Thyroid gland (tissue), 4 donors: ENCODE results near the gene EZR.

Experiments used
- POLR2A ChIP-seq, 2 donors: fragments of 450-650 bp; IDR thresholded peaks; one replicate each; pipeline ENCODE4 v1.6.1; 2017; ENCODE audit warnings: antibody characterized with exemption in 2 of 2, mild to moderate bottlenecking in 2 of 2, moderate library complexity in 1 of 2
- TF ChIP-seq, protein P1 (sequence below), 6 experiments: fragments of 200-600 bp in 3 of 6; fragments of 450-650 bp in 3 of 6; sonication (generic) in 3 of 6; IDR thresholded peaks; one replicate each; pipeline ENCODE4 v1.5.1; 2016 to 2019; ENCODE audit warnings: antibody characterized with exemption in 6 of 6, mild to moderate bottlenecking in 2 of 6, inconsistent platforms in 1 of 6, moderate library complexity in 1 of 6

DNA sequence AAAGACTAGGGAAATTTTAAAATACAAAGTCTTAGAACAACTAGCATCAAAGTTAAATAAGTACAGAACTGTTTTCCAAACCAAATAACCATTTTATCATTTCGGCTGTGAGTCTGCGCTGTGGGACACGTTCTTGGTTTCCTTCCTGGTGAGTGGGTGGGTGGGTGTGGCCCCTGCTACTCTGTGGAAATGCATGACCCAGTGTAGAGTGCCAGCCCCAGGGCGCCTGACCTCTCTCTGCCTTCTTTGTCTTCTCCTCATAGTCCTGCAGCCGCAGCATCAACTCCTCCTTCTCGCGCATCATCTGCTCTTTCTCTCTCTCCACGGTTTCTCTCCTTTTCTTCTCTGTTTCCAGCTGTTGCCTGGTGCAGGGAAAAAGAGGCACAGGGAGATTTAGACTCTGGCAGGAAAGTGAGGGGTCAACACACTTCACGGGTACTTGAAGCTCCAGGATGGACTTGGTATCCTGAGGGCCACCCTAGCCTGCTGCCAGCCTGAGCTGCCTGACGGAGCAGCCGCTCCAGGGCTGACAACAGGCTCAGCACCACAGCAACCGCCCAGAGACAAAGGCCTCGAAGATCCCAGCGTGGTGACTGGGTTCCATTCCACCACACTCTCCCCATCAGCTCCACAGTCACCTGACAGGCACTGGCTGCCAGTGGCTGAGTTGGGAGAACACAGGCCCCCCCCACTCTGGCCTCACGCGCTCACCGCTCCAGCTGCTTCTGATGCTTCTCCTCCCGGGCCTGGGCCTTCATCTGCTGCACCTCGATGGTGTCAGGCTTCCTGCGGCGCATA, 48.4 kb downstream of the EZR start:
- TF ChIP-seq, protein P1, sequence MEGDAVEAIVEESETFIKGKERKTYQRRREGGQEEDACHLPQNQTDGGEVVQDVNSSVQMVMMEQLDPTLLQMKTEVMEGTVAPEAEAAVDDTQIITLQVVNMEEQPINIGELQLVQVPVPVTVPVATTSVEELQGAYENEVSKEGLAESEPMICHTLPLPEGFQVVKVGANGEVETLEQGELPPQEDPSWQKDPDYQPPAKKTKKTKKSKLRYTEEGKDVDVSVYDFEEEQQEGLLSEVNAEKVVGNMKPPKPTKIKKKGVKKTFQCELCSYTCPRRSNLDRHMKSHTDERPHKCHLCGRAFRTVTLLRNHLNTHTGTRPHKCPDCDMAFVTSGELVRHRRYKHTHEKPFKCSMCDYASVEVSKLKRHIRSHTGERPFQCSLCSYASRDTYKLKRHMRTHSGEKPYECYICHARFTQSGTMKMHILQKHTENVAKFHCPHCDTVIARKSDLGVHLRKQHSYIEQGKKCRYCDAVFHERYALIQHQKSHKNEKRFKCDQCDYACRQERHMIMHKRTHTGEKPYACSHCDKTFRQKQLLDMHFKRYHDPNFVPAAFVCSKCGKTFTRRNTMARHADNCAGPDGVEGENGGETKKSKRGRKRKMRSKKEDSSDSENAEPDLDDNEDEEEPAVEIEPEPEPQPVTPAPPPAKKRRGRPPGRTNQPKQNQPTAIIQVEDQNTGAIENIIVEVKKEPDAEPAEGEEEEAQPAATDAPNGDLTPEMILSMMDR (IDR thresholded peaks at IDR 0.05): no peak
- TF ChIP-seq POLR2A (IDR thresholded peaks at IDR 0.05): no peak
